ENCODE results near the gene LZTS2.

DNA sequence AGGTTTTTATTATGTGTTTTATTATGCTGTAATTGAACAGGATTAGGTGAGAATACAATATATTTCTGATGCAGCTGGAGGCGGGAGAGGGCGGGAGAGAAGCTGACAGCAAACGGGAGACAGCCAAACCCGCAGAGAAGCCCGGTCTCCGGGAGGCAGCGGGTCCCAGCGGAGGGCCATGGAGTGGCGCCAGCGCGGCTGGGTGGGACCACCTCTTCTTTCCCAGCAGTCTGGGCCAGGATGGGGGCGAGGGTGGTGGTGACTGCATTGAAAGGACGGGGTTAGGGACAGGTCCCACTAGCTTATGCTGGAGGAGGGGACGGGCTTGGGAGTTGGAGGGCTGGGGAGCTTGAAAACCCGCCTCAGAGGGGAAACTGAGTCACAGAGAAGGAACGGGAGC is 47.7 kb downstream of the LZTS2 start:
- no peak for TF ChIP-seq CTCF (IDR thresholded peaks at IDR 0.05)
- TF ChIP-seq POLR2A (IDR thresholded peaks at IDR 0.05) = no peak

All from uterus (tissue), 2 donors.